ENCODE data around the gene ATG16L1. TPM values are rescaled to one million over a fixed set of nuclear protein-coding genes. Genes with fewer than 3 reads are reported as not detected.
A peak's percentile ranks its signal among the peaks of the same experiment; 100 is the strongest.

ATG16L1 gene
- total and polyA plus RNA-seq, 10 of the 15 experiments (the other 5 are each of a cell fraction or from before 2014, with no cell fraction given) = 5.2 to 26.6 (median 15.6) TPM

- no peaks in the 10 kb centered on the region for H3K36me3 ChIP-seq (ENCODE audit: control insufficient read depth in 2 of 2, insufficient read depth in 2 of 2, low read length in 1 of 2)
- CTCF ChIA-PET = interaction anchor here (1.2 kb wide), 1 partner anchor 474 kb away, joined by 3 read pairs; no protein-coding TSS in a partner anchor
- WGBS (ENCODE audit: insufficient coverage, insufficient replicate concordance, low lambda C conversion rate, missing lambda C conversion rate) = 97% methylated on average over 2 of the region's 2 CpGs
- no peaks in the 10 kb centered on the region for H3K9me3 ChIP-seq (replicated peaks; ENCODE audit: control insufficient read depth, insufficient read depth, low read length)
- no peak for TF ChIP-seq SKIL (IDR thresholded peaks at IDR 0.05; ENCODE audit: low read depth, poor library complexity, severe bottlenecking)
- no peak for TF ChIP-seq CHD2 (IDR thresholded peaks at IDR 0.05; ENCODE audit: borderline replicate concordance, low read depth, low read length)
- no peak for TF ChIP-seq HDAC2 (IDR thresholded peaks at IDR 0.05)
- no peak for TF ChIP-seq GATAD2B (conservative IDR thresholded peaks at IDR 0.05; ENCODE audit: low read depth)
- TF ChIP-seq ZNF207 (IDR thresholded peaks at IDR 0.05; ENCODE audit: borderline replicate concordance) = no peak
- TF ChIP-seq POLR2AphosphoS5 (IDR thresholded peaks at IDR 0.05; ENCODE audit: low read length) = no peak
- TF ChIP-seq ZNF274 (IDR thresholded peaks at IDR 0.05; ENCODE audit: insufficient read depth, insufficient read length) = no peak
- no peak for TF ChIP-seq ZBED1 (IDR thresholded peaks at IDR 0.05; ENCODE audit: borderline replicate concordance)
- TF ChIP-seq, protein P1, sequence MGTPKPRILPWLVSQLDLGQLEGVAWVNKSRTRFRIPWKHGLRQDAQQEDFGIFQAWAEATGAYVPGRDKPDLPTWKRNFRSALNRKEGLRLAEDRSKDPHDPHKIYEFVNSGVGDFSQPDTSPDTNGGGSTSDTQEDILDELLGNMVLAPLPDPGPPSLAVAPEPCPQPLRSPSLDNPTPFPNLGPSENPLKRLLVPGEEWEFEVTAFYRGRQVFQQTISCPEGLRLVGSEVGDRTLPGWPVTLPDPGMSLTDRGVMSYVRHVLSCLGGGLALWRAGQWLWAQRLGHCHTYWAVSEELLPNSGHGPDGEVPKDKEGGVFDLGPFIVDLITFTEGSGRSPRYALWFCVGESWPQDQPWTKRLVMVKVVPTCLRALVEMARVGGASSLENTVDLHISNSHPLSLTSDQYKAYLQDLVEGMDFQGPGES (IDR thresholded peaks at IDR 0.05) = no peak
- TF ChIP-seq USF1 (IDR thresholded peaks at IDR 0.05; ENCODE audit: borderline replicate concordance, extremely low read length, insufficient read depth, low read depth, low read length) = no peak
- TF ChIP-seq, protein P2, sequence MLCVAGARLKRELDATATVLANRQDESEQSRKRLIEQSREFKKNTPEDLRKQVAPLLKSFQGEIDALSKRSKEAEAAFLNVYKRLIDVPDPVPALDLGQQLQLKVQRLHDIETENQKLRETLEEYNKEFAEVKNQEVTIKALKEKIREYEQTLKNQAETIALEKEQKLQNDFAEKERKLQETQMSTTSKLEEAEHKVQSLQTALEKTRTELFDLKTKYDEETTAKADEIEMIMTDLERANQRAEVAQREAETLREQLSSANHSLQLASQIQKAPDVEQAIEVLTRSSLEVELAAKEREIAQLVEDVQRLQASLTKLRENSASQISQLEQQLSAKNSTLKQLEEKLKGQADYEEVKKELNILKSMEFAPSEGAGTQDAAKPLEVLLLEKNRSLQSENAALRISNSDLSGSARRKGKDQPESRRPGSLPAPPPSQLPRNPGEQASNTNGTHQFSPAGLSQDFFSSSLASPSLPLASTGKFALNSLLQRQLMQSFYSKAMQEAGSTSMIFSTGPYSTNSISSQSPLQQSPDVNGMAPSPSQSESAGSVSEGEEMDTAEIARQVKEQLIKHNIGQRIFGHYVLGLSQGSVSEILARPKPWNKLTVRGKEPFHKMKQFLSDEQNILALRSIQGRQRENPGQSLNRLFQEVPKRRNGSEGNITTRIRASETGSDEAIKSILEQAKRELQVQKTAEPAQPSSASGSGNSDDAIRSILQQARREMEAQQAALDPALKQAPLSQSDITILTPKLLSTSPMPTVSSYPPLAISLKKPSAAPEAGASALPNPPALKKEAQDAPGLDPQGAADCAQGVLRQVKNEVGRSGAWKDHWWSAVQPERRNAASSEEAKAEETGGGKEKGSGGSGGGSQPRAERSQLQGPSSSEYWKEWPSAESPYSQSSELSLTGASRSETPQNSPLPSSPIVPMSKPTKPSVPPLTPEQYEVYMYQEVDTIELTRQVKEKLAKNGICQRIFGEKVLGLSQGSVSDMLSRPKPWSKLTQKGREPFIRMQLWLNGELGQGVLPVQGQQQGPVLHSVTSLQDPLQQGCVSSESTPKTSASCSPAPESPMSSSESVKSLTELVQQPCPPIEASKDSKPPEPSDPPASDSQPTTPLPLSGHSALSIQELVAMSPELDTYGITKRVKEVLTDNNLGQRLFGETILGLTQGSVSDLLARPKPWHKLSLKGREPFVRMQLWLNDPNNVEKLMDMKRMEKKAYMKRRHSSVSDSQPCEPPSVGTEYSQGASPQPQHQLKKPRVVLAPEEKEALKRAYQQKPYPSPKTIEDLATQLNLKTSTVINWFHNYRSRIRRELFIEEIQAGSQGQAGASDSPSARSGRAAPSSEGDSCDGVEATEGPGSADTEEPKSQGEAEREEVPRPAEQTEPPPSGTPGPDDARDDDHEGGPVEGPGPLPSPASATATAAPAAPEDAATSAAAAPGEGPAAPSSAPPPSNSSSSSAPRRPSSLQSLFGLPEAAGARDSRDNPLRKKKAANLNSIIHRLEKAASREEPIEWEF (IDR thresholded peaks at IDR 0.05; ENCODE audit: insufficient replicate concordance, low read depth, low read length) = no peak
- no peak for TF ChIP-seq NRF1 (conservative IDR thresholded peaks at IDR 0.05; ENCODE audit: low read depth, low read length)
- TF ChIP-seq IKZF2 (IDR thresholded peaks at IDR 0.05) = no peak
- TF ChIP-seq MEF2B (IDR thresholded peaks at IDR 0.05; ENCODE audit: partially characterized antibody, poor library complexity, severe bottlenecking) = no peak
- H3K79me2 ChIP-seq (ENCODE audit: control insufficient read depth, insufficient read depth, low read length) = peaks cover 7% of the 10 kb centered on the region
- RAD21 ChIA-PET (ENCODE audit: unreplicated experiment) = no interaction called here
- ATAC-seq = no peak
- peak overlapping the region; percentile 46 for H2AFZ ChIP-seq (ENCODE audit: control insufficient read depth, low read depth, low read length)
- no peak overlapping the region for H3K4me3 ChIP-seq
- no peak overlapping the region for H3K9ac ChIP-seq (ENCODE audit: control insufficient read depth, insufficient read depth, low read length)
- intact Hi-C loops (cut with micrococcal nuclease; ENCODE audit: unreplicated experiment) = no loop called here
- SMC1A ChIA-PET (ENCODE audit: uncharacterized antibody, unreplicated experiment) = interaction anchor here (0.7 to 1.4 kb wide), 3 partner anchors 20 to 474 kb away, joined by 3 to 6 read pairs (median 3); no protein-coding TSS in a partner anchor
- H3K27ac ChIP-seq (ENCODE audit: control insufficient read depth, insufficient read depth) = no peak overlapping the region
- peaks cover 8% of the 10 kb centered on the region for H3K4me1 ChIP-seq (ENCODE audit: control insufficient read depth, insufficient read depth, low read length)
- DNase-seq (ENCODE audit: low read depth, low spot score) = no peak
- FAIRE-seq = no peak
- BruUV-seq (replicated peaks) = no TSS peak
- no peaks in the 10 kb centered on the region for H4K20me1 ChIP-seq (ENCODE audit: control insufficient read depth, insufficient read depth)
- POLR2A ChIA-PET = interaction anchor here (0.6 kb wide), 2 partner anchors 61 to 294 kb away, joined by 3 read pairs; no protein-coding TSS in a partner anchor
- in situ Hi-C loops (cut with MboI) = no loop called here
- H3K27me3 ChIP-seq (replicated peaks in 1 of 2; ENCODE audit: control insufficient read depth in 2 of 2, insufficient read depth in 2 of 2, low read length in 1 of 2) = no peaks in the 10 kb centered on the region
- no peak overlapping the region for H3K4me2 ChIP-seq (ENCODE audit: control insufficient read depth, insufficient read depth)
Measured at GRCh38 chr2:233247116-233247515, 4.4 kb upstream of the ATG16L1 start.
